Measurements from ENCODE around the gene KCNH1. TPM values are rescaled to one million over a fixed set of nuclear protein-coding genes. Genes with fewer than 3 reads are reported as not detected.

The KCNH1 gene
- polyA plus RNA-seq, 3 donors from 2014 or later, result not detected

- Mint-ChIP-seq H3K4me1 (no peaks in the 10 kb centered on the region), H3K27me3 (ENCODE audit: low read depth in 3 of 3) (peaks cover 0 to 5% (median 3%) of the 10 kb centered on the region in 3 donors), H3K4me3 (no peak overlapping the region), H3K36me3 (no peaks in the 10 kb centered on the region), H3K27ac (no peak overlapping the region), H3K9me3 (no peaks in the 10 kb centered on the region)
- DNase-seq, result no peak
Measured at GRCh38 chr1:210653771-210654170, 480.2 kb downstream of the KCNH1 start.

- Mint-ChIP-seq H3K4me1 (peaks cover 7 to 12% of the 10 kb centered on the region in 2 donors), H3K4me3 (no peak overlapping the region), H3K36me3 (no peaks in the 10 kb centered on the region), H3K27ac (no peak overlapping the region), H3K27me3 (ENCODE audit: low read depth in 3 of 3) (peaks cover 0 to 7% (median 3%) of the 10 kb centered on the region in 3 donors), H3K9me3 (no peaks in the 10 kb centered on the region)
- DNase-seq, result no peak
Measured at GRCh38 chr1:210652329-210652954, 481.5 kb downstream of the KCNH1 start.

GRCh38 chr1:210650403-210650802, 483.5 kb downstream of the KCNH1 start:
- Mint-ChIP-seq H3K4me1 (peaks cover 9 to 19% of the 10 kb centered on the region in 2 donors), H3K27me3 (ENCODE audit: low read depth in 3 of 3) (peaks cover 0 to 9% (median 3%) of the 10 kb centered on the region in 3 donors), H3K9me3 (no peaks in the 10 kb centered on the region), H3K36me3 (no peaks in the 10 kb centered on the region), H3K4me3 (no peak overlapping the region), H3K27ac (no peak overlapping the region)
- no peak for DNase-seq

- Mint-ChIP-seq H3K9me3 (no peaks in the 10 kb centered on the region), H3K27ac (no peak overlapping the region), H3K4me3 (no peak overlapping the region), H3K27me3 (ENCODE audit: low read depth in 3 of 3) (peaks cover 0 to 9% (median 3%) of the 10 kb centered on the region in 3 donors), H3K36me3 (no peaks in the 10 kb centered on the region), H3K4me1 (peaks cover 9 to 19% of the 10 kb centered on the region in 2 donors)
- no peak for DNase-seq
Measured at GRCh38 chr1:210648588-210649269, 485.2 kb downstream of the KCNH1 start.

- Mint-ChIP-seq H3K4me1 (peaks cover 9 to 19% of the 10 kb centered on the region in 2 donors), H3K9me3 (no peaks in the 10 kb centered on the region), H3K36me3 (no peaks in the 10 kb centered on the region), H3K4me3 (no peak overlapping the region), H3K27ac (no peak overlapping the region), H3K27me3 (ENCODE audit: low read depth in 3 of 3) (peaks cover 0 to 9% (median 2%) of the 10 kb centered on the region in 3 donors)
- DNase-seq, result no peak
Measured at GRCh38 chr1:210647406-210648333, 486.3 kb downstream of the KCNH1 start.

GRCh38 chr1:210646258-210646616, 487.7 kb downstream of the KCNH1 start:
- Mint-ChIP-seq H3K4me1 (peaks cover 9 to 19% of the 10 kb centered on the region in 2 donors), H3K27me3 (ENCODE audit: low read depth in 3 of 3) (peaks cover 0 to 9% (median under 1%) of the 10 kb centered on the region in 3 donors), H3K4me3 (no peak overlapping the region), H3K27ac (no peak overlapping the region), H3K9me3 (no peaks in the 10 kb centered on the region), H3K36me3 (no peaks in the 10 kb centered on the region)
- DNase-seq, result no peak

- Mint-ChIP-seq H3K9me3 (no peaks in the 10 kb centered on the region), H3K4me3 (no peak overlapping the region), H3K36me3 (no peaks in the 10 kb centered on the region), H3K4me1 (peaks cover 9 to 19% of the 10 kb centered on the region in 2 donors), H3K27me3 (ENCODE audit: low read depth in 3 of 3) (peaks cover 0 to 7% (median 0%) of the 10 kb centered on the region in 3 donors), H3K27ac (no peak overlapping the region)
- DNase-seq, result no peak
Measured at GRCh38 chr1:210645582-210646257, 488.2 kb downstream of the KCNH1 start.

- no peaks in the 10 kb centered on the region for H3K27me3 Mint-ChIP-seq (ENCODE audit: low read depth in 3 of 3)
- no peaks in the 10 kb centered on the region for H3K4me1 Mint-ChIP-seq
- no peaks in the 10 kb centered on the region for H3K36me3 Mint-ChIP-seq
- no peak overlapping the region for H3K4me3 Mint-ChIP-seq
- DNase-seq, result no peak
- H3K9me3 Mint-ChIP-seq, result no peaks in the 10 kb centered on the region
- no peak overlapping the region for H3K27ac Mint-ChIP-seq
Measured at GRCh38 chr1:210641582-210641981, 492.4 kb downstream of the KCNH1 start.

- H3K36me3 Mint-ChIP-seq, result no peaks in the 10 kb centered on the region
- peaks cover 0 to 2% (median 0%) of the 10 kb centered on the region in 3 donors for H3K27me3 Mint-ChIP-seq (ENCODE audit: low read depth in 3 of 3)
- H3K4me3 Mint-ChIP-seq, result no peak overlapping the region
- H3K9me3 Mint-ChIP-seq, result no peaks in the 10 kb centered on the region
- H3K4me1 Mint-ChIP-seq, result no peaks in the 10 kb centered on the region
- DNase-seq, result no peak
- H3K27ac Mint-ChIP-seq, result no peak overlapping the region
Measured at GRCh38 chr1:210635108-210635507, 498.8 kb downstream of the KCNH1 start.

GRCh38 chr1:210633636-210634035, 500.3 kb downstream of the KCNH1 start:
- H3K27ac Mint-ChIP-seq, result no peak overlapping the region
- peaks cover 0 to 2% (median 0%) of the 10 kb centered on the region in 3 donors for H3K27me3 Mint-ChIP-seq (ENCODE audit: low read depth in 3 of 3)
- H3K4me3 Mint-ChIP-seq, result no peak overlapping the region
- H3K4me1 Mint-ChIP-seq, result no peaks in the 10 kb centered on the region
- H3K36me3 Mint-ChIP-seq, result no peaks in the 10 kb centered on the region
- no peak for DNase-seq
- no peaks in the 10 kb centered on the region for H3K9me3 Mint-ChIP-seq

GRCh38 chr1:210633140-210633539, 500.8 kb downstream of the KCNH1 start:
- no peak overlapping the region for H3K27ac Mint-ChIP-seq
- no peaks in the 10 kb centered on the region for H3K9me3 Mint-ChIP-seq
- no peak for DNase-seq
- peaks cover 0 to 2% (median 0%) of the 10 kb centered on the region in 3 donors for H3K27me3 Mint-ChIP-seq (ENCODE audit: low read depth in 3 of 3)
- no peaks in the 10 kb centered on the region for H3K4me1 Mint-ChIP-seq
- no peak overlapping the region for H3K4me3 Mint-ChIP-seq
- no peaks in the 10 kb centered on the region for H3K36me3 Mint-ChIP-seq

GRCh38 chr1:210631399-210631798, 502.5 kb downstream of the KCNH1 start:
- Mint-ChIP-seq H3K27me3 (ENCODE audit: low read depth in 3 of 3) (peaks cover 0 to 2% (median 0%) of the 10 kb centered on the region in 3 donors), H3K27ac (no peak overlapping the region), H3K9me3 (no peaks in the 10 kb centered on the region), H3K4me1 (no peaks in the 10 kb centered on the region), H3K36me3 (no peaks in the 10 kb centered on the region), H3K4me3 (no peak overlapping the region)
- DNase-seq, result no peak

- no peaks in the 10 kb centered on the region for H3K9me3 Mint-ChIP-seq
- H3K27me3 Mint-ChIP-seq (ENCODE audit: low read depth in 3 of 3), result peaks cover 0 to 2% (median 0%) of the 10 kb centered on the region in 3 donors
Measured at GRCh38 chr1:210629276-210629675, 504.7 kb downstream of the KCNH1 start.

More at GRCh38 chr1:210629276-210629675, 504.7 kb downstream of the KCNH1 start:
- no peaks in the 10 kb centered on the region for H3K4me1 Mint-ChIP-seq
- no peak overlapping the region for H3K27ac Mint-ChIP-seq
- no peak overlapping the region for H3K4me3 Mint-ChIP-seq
- no peaks in the 10 kb centered on the region for H3K36me3 Mint-ChIP-seq
- DNase-seq, result no peak
